Fibroblast of lung (primary cell): ENCODE data around the gene ZFAND2A. TPM values are rescaled to one million over a fixed set of nuclear protein-coding genes. Genes with fewer than 3 reads are reported as not detected.
"Not testable (repeated sequence)": the region's sequence is repeated elsewhere in the genome, so short reads cannot be mapped to it uniquely, and the experiment has no call there.

Source experiments
- DNase-seq, 2 donors: peaks; one replicate each; pipeline versions ENCODE4 v3.0.0 to v3.0.0-alpha.2; 2010; ENCODE audit warnings: low read depth in 2 of 2
- H2AFZ ChIP-seq: 2 replicates; pipeline ENCODE4 v1.5.1; 2012; ENCODE audit warnings: low read length, control low read depth, inconsistent platforms
- H3K27ac ChIP-seq: 2 replicates; pipeline ENCODE4 v1.5.1; 2011; ENCODE audit warnings: low read length, control low read depth; ENCODE audit not compliant: insufficient read depth
- H3K27me3 ChIP-seq: 2 replicates; pipeline ENCODE4 v1.5.1; 2011; ENCODE audit warnings: mild to moderate bottlenecking, low read length; ENCODE audit not compliant: control insufficient read depth, insufficient read depth
- H3K36me3 ChIP-seq: 2 replicates; pipeline ENCODE4 v1.5.1; 2011; ENCODE audit warnings: low read length; ENCODE audit not compliant: control insufficient read depth, insufficient read depth
- H3K4me1 ChIP-seq: 2 replicates; pipeline ENCODE4 v1.5.1; 2011; ENCODE audit warnings: low read length; ENCODE audit not compliant: control insufficient read depth, insufficient read depth; ENCODE audit errors: extremely low read depth
- H3K4me2 ChIP-seq: 2 replicates; pipeline ENCODE4 v1.5.1; 2011; ENCODE audit warnings: low read length, control low read depth; ENCODE audit not compliant: insufficient read depth; ENCODE audit errors: extremely low read depth
- H3K4me3 ChIP-seq, 4 experiments: fragments of 200-600 bp in 1 of 4; sonication (generic) in 1 of 4; replicated peaks in 1 of 4; 2 replicates each; pipeline ENCODE4 v1.5.1; 2011 to 2016; ENCODE audit warnings: low read length in 4 of 4, low read depth in 3 of 4, mild to moderate bottlenecking in 3 of 4, control low read depth in 2 of 4, inconsistent platforms in 1 of 4, mixed read lengths in 1 of 4; ENCODE audit not compliant: insufficient read depth in 1 of 4; ENCODE audit errors: control extremely low read depth in 1 of 4
- H3K79me2 ChIP-seq: 2 replicates; pipeline ENCODE4 v1.5.1; 2012; ENCODE audit warnings: mild to moderate bottlenecking, low read length, inconsistent platforms; ENCODE audit not compliant: control insufficient read depth, insufficient read depth
- H3K9ac ChIP-seq: 2 replicates; pipeline ENCODE4 v1.5.1; 2011; ENCODE audit warnings: mild to moderate bottlenecking, low read length, control low read depth; ENCODE audit not compliant: insufficient read depth
- H3K9me3 ChIP-seq: 2 replicates; pipeline ENCODE4 v1.5.1; 2012; ENCODE audit warnings: low read depth, low read length; ENCODE audit not compliant: control insufficient read depth, insufficient read depth
- H4K20me1 ChIP-seq: 2 replicates; pipeline ENCODE4 v1.5.1; 2011; ENCODE audit warnings: low read length; ENCODE audit not compliant: control insufficient read depth, insufficient read depth; ENCODE audit errors: extremely low read depth
- EZH2 ChIP-seq: IDR thresholded peaks from 2 replicates; pipeline ENCODE4 v1.5.1; 2012; ENCODE audit warnings: low read length, control low read depth, mild to moderate bottlenecking; ENCODE audit errors: missing control alignments
- polyA plus RNA-seq, 2 donors: library from polyadenylated mRNA; depleted of rRNA in 1 of 2; stranded (reverse) in 1 of 2; unstranded in 1 of 2; fragments of >200 nt; gene quantifications; 2 replicates each; pipeline ENCODE4 v1.2.1, GENCODE V29; 2011 to 2012; ENCODE audit warnings: missing spikeins in 1 of 2
- total RNA-seq: library from RNA; depleted of rRNA; stranded (reverse); fragments of >200 nt; gene quantifications from 2 replicates; pipeline ENCODE4 v1.2.1, GENCODE V29; 2014
- TF ChIP-seq, protein P1 (sequence below), 2 donors: IDR thresholded peaks in 1 of 2; conservative IDR thresholded peaks in 1 of 2; 1 replicate in 1 of 2; 2 replicates in 1 of 2; pipeline ENCODE4 v1.5.1; 2011 to 2012; ENCODE audit warnings: low read length in 2 of 2, control low read depth in 1 of 2, inconsistent platforms in 1 of 2, low read depth in 1 of 2, mild to moderate bottlenecking in 1 of 2

Gene ZFAND2A
- total and polyA plus RNA-seq, 2 donors (not counting 1 experiment from before 2014, with no cell fraction given): 20.5 to 35.1 TPM

DNA sequence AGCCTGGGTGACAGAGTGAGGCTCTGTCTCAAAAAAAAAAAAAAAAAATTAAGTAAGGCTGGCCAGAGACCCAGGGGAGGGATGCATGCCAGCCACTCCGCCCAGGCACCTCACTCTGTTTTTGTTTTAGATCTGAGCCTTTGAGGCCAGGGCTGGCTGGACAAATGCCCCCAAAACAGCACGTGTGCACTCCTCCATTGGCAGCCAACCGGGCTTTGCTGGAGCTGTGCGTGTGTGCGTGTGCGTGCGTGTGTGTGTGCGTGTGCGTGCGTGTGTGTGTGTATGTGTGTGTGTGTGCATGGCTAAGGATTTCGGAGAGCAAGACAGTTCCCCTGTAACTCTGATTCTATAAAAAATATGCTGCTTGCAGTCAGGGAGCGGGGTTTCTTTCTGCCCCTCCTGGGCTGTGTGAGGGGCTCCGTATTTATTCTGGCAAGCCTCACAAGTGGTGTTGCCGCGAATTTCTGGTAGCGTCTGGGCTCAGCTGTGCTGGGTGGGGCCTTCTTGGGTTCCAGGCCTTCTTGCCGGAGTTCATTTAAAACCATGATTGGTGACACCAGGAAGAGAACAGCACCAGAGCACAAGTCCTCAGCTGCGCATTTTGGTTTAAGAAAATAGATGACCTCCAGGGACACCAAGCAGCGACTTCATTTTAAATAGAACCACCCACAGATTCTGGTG, 44.6 kb upstream of the ZFAND2A start:
- Histone ChIP-seq H3K27me3 (peaks cover 11% of the 10 kb centered on the region), H3K79me2 (no peaks in the 10 kb centered on the region), H3K36me3 (no peaks in the 10 kb centered on the region), H3K9ac (no peak overlapping the region), H4K20me1 (no peaks in the 10 kb centered on the region), H3K27ac (no peak overlapping the region), H2AFZ (no peak overlapping the region), H3K4me3 (no peak overlapping the region), H3K9me3 (no peaks in the 10 kb centered on the region), H3K4me2 (no peak overlapping the region), H3K4me1 (no peaks in the 10 kb centered on the region)
- peak in 1 of 2 donors; percentile 27 for DNase-seq
- TF ChIP-seq, protein P1, sequence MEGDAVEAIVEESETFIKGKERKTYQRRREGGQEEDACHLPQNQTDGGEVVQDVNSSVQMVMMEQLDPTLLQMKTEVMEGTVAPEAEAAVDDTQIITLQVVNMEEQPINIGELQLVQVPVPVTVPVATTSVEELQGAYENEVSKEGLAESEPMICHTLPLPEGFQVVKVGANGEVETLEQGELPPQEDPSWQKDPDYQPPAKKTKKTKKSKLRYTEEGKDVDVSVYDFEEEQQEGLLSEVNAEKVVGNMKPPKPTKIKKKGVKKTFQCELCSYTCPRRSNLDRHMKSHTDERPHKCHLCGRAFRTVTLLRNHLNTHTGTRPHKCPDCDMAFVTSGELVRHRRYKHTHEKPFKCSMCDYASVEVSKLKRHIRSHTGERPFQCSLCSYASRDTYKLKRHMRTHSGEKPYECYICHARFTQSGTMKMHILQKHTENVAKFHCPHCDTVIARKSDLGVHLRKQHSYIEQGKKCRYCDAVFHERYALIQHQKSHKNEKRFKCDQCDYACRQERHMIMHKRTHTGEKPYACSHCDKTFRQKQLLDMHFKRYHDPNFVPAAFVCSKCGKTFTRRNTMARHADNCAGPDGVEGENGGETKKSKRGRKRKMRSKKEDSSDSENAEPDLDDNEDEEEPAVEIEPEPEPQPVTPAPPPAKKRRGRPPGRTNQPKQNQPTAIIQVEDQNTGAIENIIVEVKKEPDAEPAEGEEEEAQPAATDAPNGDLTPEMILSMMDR (conservative IDR thresholded peaks at IDR 0.05 in 1 of 2, IDR thresholded peaks at IDR 0.05 in 1 of 2; ENCODE audit: low read depth in 1 of 2, low read length in 2 of 2): no peak
- TF ChIP-seq EZH2: no peak

DNA sequence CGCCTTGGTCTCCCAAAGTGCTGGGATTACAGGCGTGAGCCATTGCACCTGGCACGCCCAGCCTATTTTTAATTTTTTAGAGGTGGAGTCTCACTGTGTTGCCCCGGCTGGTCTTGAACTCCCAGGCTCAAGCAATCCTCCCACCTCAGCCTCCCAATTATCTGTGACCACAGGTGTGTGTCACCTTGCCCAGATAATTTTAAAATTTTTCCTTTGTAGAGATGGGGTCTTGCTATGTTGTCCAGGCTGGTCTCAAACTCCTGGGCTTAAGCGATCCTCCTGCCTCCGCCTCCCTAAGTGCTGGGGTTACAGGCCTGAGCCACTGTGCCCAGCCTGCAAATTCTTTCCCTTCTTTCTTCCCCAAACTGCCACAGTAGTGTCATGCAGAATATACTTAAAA, 42.9 kb upstream of the ZFAND2A start:
- H3K9ac ChIP-seq, H3K9me3 ChIP-seq, H4K20me1 ChIP-seq, H3K4me2 ChIP-seq, H3K4me3 ChIP-seq, H3K36me3 ChIP-seq, H3K27ac ChIP-seq, H3K4me1 ChIP-seq, DNase-seq, H2AFZ ChIP-seq, H3K27me3 ChIP-seq, H3K79me2 ChIP-seq: not testable (repeated sequence)

DNA sequence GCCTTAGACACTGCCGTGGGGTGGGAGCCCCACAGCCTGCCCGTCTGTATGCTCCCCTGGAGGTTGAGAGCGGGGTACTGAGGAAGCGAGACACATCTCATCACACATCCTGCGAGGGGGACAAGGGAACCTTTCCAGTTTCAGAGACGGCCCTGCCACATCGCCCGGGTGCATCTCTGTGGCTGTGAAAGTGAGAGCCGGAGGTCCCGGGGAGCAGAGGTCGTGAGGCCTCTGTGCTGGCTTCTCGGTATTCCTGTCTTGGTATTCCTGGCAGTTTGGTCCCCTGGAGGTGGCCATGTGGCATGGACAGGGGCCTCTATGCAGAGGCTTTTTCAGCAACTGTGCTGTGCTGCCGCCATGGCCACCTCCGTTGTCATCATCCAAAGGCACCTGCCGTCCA, 41.9 kb upstream of the ZFAND2A start:
- Histone ChIP-seq H3K36me3 (no peaks in the 10 kb centered on the region), H3K4me1 (no peaks in the 10 kb centered on the region), H3K9ac (no peak overlapping the region), H3K27ac (no peak overlapping the region), H3K27me3 (peaks cover 7% of the 10 kb centered on the region), H3K79me2 (no peaks in the 10 kb centered on the region), H3K9me3 (no peaks in the 10 kb centered on the region), H4K20me1 (no peaks in the 10 kb centered on the region), H3K4me3 (no peak overlapping the region), H2AFZ (no peak overlapping the region), H3K4me2 (no peak overlapping the region)
- TF ChIP-seq, protein P1 (conservative IDR thresholded peaks at IDR 0.05 in 1 of 2, IDR thresholded peaks at IDR 0.05 in 1 of 2; ENCODE audit: low read depth in 1 of 2, low read length in 2 of 2): no peak
- TF ChIP-seq EZH2: no peak
- DNase-seq: no peak
